ENCODE data around the gene HMG20A.

Gene HMG20A

DNA sequence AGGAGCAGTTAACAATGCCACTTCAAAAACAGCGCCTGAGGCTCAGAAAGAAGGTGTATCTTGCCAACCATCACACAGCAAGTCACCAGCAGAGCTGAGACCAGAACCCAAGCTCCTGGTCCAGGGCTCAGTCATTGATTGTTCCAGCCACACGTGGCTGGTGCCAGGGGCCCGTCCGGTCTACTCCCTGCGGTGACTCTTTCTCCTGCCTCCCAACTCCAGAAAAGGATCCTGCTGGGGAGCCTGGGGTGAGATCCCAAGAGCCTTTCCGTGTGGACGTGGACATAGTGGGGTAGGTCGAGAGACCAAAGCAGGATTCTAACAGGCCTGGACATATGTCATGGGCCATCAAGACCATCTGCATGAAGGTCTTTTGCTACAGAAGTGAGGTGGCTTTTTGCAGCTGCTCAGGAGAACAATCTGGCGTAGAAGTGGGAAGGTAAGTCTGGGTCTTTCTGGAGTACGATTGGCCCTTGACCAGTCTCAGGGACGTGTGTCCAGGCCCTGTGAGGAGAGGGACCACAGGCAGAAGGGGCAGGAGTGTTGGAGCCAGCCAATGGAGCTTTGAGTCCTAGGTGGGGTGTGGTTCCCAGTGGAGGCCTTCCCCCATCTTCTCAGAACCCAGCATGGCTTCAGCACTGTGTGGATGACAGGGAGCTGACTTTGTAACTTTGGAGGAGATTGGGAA is 105.4 kb downstream of the HMG20A start:
- no peak for DNase-seq

DNA sequence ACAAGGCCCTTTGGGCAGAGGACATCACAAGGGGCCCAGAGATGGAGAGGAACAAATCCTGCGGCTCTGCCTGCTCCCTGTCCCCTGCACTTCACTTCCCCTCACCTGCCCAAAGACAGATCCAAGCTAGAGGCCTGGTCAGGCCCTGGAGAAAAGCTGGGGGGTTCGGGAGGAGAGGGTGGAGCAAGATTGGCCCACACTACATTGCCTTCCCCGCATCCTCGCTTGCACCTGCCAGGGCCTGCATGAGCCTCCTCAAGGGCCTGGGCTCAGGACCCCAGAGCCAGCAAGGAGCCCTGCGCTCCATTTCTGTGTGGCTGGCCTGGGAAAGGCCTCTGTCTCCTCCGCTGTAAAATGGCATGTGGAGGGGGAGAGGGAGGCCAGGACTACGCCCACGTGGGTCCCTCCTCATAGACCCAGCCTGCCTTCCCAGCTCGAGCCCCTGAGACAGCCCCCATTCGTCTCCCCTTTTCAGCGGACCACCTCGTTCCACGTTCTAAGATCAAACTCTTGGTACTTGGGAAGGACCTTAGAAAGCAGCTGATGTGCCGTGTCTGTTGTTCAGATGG is 106.0 kb downstream of the HMG20A start:
- no peak for DNase-seq

DNA sequence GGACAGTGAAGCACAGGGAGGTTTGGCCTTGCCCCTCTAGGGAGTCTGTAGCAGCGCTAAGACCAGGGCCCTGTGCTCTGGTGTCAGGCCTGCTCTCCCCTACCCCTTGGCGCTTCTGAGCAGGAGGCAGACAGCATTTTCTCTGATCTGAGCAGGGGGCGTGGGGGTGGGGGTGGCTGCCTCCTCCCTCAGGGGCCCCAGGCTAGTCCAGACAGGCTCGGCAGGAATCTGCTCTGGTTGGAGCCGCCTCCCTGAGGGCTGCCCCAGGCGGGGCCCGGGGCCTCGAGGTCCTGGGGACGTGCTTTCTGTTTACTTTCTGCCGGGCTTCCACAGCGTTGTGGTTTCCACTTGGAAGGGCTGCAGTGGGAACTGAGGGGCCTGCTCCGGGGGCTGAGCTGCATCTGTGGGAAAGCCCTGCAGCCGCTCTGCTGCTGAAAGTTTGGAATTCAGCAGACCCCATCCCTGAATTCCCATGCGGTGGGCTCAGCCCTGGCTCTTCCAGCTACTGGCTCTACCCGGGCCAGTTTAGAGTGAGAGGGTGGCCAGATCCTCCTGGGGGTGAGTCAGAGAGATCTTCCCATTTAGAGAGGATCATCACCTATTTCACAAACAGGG is 106.6 kb downstream of the HMG20A start:
- no peak for DNase-seq

DNA sequence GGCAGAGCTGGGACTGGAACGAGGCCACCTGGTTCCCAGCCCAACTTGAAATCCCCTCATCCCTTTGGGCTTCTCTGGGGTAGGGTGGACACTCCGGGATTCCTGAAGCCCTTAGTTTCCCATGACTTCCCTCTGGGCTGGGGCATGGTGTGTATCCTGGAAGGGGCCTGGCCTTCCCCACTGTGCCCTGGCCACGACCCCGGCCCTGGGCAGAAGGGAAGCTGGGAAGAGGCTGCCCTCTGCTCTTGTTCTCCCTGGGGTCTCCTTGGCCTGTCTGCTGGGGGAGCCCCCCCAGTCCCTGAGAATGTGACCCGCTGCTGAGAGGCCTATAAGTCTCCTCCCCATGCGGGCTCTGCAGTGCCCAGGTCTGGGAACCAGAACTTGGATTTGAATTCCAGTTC is 107.1 kb downstream of the HMG20A start:
- no peak for DNase-seq

DNA sequence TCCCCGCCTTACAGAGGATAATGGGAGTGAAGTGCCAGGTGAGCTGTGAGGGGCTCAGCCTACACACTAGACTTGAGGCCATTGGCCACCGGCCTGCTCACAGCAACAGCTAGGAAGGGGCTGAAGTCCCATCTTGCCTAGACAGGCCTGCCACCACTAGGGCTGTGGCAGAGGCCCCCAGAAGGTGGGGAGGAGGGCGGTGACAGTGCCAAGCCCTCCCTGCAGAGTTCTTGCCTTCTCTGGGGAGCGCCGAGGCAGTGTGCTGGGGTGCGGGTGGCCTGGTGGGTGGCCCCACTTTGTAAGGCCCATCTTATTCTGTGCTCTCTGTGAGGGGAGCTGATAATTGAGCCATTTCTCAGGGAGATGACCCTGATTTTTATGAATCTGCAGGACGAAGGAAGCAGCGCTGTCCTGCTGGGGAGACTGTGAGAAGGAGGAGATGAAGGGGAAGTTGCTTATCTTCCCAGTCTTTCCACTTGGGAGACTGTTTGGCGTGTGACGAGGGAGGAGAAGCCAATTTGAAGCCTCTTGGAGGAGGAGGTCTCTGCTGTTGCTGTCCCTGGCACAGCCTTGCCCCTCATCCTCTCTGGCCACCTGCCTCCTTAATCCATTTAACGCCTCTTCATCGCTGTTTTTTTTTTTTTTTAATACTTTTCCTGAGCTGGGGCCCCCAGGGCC is 107.7 kb downstream of the HMG20A start:
- no peak for DNase-seq

DNA sequence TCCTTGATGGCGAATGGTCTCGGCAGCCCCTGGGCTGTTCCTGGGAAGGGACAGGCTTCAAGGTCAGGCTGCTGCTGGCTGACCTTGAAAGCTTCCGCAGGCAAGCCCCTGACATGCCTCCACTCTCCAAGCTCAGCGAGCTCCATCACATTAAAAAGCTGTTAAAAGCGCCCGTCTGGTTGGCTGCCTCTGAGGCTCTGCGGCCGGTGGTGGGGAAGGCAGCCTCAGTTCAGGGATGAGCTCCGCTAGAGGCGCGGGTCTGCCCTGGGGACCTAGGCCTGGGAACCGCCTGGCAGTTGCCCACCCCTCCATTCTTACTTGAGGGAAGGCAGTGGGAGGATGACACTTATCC is 108.3 kb downstream of the HMG20A start:
- peak; percentile 19 for DNase-seq

DNA sequence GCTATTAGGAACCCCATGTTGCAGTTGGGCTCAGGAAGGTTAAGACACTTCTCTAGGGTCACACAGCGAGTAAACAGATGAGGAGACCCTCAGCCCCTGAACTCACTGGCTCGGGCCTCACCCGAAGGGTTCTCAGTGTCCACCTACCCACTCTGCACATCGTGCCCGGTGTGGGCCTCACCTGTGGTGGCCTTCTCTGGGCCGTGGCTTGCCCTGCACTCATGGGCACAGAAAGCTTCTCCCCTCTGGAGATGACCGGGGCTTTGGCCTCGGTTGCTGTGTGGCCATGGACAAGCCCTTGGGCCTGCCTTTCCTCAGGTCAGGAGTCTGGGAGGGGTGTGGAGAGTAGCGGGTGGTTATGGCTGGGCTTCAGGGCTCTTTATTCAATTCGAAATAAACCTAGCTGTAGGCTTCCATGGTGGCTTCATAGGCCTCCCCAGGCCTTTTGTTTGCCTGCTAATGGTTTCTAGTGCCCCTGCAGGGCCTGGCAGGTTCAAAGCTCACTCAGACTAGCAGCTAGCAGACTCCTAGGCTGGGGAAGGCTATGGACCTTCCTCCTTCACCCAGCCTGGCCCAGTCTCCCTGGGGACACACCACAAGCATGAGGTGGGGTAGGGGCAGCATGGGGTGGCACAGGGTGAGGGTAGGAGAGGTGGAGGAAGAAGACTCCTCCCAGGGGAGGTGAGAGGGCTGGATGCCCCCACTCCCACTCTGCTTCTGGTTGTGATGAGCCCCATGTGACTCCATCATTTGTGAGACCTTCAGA is 108.9 kb downstream of the HMG20A start:
- no peak for DNase-seq

DNA sequence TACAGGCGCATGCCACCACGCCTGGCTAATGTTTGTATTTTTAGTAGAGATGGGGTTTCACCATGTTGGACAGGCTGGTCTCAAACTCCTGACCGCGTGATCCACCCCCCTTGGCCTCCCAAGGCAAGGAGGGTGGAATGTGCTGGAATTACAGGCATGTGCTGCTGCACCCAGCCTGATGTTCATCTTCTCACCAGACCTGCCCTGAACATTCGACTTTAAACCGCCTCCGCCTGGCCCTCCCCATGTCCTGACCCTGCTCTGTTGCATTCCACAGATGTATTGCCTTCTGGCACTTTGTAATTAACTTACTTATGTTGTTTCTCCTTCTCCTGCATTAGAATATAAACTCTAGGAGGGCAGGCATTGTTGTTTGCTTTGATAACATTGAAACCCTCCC is 109.9 kb downstream of the HMG20A start:
- no peak for DNase-seq

DNA sequence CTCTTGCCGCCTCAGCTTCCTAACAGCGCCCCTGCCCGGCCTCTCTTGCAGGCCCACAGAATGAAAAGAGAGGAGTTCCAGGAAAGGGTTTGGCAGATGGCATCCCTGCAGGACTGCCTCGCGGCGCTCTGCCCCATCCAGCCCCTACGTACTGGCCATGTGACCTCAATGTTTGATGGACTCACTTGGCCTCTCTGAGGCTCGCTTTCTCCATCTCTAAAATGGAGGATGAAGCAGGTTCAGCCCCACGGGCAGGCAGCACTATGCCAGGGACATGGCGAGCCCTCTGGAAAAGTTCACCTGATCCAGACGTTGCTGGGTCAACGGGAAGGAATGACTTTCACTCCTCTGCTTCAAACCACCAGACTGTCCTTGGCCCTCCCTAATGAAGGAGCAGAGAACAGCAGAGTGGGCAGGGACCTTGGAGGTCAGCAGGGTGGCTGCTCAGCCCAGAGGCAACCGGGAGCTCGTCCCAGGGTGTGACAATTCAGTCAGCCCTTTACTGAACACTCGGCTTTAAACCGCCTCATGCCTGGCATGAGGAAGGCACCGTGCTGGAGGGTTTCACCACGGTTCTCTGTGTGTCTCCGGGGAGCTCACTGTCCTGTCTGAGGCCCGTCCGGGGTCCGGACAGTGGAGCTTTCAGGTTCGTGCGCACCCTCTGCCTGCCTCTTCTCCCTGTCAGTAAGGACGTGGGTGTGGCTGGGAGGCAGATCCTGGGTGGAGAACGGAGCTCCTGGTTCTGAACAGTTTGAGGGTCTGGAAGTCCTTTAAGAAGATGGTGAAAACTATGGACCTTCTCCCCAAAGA is 110.7 kb downstream of the HMG20A start:
- DNase-seq = no peak

DNA sequence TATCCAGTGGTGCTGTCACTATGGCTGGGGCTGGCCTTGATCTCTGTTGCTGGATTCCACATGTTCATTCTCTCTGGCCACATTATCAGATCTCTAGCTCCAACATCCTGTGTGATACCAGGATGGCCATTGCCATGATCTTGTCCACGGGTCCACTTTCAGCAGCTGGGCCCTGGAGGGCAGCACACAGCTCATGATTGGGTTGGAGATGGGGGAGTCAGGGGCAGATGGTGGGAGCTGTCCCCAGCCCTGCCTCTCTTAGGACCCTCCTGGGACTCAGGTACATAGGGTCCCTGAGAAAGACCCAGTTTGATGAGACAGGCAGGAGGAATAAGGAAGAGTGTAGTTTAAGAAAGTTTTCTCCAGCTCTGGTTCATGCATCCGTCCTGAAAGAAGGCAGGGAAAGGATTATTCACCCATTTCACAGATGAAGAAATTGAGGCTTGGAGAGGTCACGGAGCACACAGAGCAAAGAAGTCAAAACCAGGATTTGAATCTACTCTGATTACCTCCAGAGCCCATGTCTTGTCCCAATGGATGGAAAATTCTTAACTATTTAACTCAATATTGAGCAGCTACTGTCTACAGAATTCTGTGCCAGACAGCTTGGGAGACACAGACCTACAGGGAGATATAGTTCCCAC is 111.5 kb downstream of the HMG20A start:
- DNase-seq = no peak

DNA sequence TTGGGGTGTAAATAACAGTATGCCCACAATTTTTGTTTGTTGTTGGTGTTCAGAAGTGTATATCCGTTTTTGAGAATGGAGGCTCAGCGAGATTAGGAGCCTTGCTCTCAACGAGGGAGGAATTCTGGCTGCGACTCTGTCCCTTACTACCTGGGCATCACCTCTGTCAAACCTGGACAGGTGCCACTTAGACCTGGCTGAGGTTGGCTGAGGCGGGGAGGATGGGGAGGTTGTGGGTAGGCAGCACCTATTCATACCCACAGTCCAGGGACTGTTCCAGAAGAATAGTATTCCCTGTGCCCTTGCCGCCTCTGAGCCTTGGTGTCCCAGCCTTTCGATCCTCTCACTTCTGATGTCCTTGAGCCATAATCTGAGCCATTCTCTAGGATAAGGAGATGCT is 112.2 kb downstream of the HMG20A start:
- DNase-seq = no peak

DNA sequence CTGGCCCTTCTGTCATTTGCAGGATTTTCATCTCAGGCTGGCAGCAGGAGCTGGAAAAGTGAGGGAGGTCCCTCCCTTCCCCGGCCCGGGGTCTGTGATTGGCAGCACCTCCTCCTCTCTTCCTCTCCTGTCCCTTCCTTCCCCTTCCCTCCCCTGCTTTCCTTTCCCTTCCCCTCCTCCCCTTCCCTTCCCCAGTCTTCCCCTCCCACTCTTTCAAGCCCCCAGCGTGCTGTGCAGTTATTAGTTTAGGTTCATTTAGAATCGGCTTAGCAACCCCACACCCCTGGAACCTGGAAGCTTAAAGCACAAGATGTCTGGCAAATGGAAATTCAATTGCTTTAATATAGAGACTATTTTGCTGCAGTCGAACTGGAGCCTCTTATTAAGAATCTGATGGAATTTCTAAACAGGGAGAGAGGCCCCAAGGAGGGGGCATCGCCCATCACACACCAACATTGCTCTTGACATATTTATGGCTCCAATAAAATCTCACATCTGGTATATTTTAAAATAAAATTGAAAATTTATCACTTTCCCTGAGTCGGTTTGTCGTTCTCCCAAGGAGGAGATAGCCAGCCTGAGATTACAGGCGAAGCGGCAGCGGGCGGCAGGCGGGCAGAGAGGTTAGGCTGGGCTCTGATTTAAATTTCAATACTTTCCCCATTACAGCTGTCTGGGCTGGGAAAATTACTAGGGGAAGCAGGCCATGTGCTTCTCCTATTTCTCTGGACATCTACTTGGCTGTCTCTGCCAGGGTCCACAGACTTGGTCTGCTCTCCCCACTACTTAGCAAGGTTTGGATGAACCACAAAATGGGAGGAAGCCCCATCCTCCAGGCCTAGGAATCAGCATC is 113.1 kb downstream of the HMG20A start:
- peak; percentile 24 for DNase-seq
